ENCODE measurements around the gene LRCH4.

DNA sequence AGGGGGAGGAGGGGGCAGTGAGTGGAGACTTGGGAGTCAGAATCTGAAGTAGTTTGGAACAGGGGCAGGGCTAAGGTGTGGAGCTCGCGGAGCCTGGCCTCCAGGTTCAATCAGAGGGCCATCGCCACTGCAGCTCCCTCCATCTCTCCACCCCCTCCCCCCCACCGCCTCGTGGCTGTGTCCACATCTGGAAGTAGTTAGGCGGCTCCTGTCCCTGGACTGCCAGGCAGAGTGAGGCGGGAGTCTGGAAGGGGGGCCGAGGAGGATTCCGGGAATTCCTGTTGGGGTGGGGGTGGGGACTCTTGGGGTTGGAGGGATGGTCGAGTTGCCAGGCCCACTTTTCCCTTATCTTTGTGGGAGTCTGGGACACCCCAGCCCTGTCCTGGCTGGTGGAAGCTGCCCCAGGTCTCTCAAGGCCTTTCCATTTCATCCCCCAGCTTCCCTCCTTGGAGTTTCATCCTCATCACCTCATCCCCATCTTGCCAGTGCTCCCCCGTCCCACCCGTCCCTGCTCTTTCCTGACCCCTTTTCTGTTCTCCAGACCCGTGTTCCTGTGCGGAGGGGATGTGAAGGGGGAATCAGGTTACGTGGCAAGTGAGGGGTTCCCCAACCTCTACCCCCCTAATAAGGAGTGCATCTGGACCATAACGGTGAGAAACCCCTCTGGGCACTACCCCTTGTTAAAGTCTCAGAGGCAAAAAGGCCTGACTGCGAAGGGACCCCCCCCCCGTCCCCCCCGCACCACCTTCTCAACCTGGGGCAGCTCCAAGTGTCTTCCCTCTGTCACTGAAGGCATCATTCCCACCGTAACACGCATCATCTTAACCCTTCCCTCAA lies 17.2 kb upstream of the LRCH4 start:
- TF ChIP-seq, protein P1, sequence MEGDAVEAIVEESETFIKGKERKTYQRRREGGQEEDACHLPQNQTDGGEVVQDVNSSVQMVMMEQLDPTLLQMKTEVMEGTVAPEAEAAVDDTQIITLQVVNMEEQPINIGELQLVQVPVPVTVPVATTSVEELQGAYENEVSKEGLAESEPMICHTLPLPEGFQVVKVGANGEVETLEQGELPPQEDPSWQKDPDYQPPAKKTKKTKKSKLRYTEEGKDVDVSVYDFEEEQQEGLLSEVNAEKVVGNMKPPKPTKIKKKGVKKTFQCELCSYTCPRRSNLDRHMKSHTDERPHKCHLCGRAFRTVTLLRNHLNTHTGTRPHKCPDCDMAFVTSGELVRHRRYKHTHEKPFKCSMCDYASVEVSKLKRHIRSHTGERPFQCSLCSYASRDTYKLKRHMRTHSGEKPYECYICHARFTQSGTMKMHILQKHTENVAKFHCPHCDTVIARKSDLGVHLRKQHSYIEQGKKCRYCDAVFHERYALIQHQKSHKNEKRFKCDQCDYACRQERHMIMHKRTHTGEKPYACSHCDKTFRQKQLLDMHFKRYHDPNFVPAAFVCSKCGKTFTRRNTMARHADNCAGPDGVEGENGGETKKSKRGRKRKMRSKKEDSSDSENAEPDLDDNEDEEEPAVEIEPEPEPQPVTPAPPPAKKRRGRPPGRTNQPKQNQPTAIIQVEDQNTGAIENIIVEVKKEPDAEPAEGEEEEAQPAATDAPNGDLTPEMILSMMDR (conservative IDR thresholded peaks at IDR 0.05 in 1 of 2, IDR thresholded peaks at IDR 0.05 in 1 of 2; ENCODE audit: extremely low read depth in 1 of 2, insufficient read depth in 1 of 2, low read depth in 1 of 2, low read length in 2 of 2), result no peak
- no peak for TF ChIP-seq EZH2 (IDR thresholded peaks at IDR 0.05; ENCODE audit: borderline replicate concordance, low read length)

All from mammary epithelial cell (primary cell).